GM19372 (cell line): ENCODE data around the gene GANAB.

Source experiments
- ATAC-seq: cut with Tn5 transposase; IDR thresholded peaks from one replicate; pipeline ENCODE4 v1.9.1; 2021; ENCODE audit warnings: mild to moderate bottlenecking, low read depth, moderate library complexity; ENCODE audit not compliant: unreplicated experiment

Gene GANAB

DNA sequence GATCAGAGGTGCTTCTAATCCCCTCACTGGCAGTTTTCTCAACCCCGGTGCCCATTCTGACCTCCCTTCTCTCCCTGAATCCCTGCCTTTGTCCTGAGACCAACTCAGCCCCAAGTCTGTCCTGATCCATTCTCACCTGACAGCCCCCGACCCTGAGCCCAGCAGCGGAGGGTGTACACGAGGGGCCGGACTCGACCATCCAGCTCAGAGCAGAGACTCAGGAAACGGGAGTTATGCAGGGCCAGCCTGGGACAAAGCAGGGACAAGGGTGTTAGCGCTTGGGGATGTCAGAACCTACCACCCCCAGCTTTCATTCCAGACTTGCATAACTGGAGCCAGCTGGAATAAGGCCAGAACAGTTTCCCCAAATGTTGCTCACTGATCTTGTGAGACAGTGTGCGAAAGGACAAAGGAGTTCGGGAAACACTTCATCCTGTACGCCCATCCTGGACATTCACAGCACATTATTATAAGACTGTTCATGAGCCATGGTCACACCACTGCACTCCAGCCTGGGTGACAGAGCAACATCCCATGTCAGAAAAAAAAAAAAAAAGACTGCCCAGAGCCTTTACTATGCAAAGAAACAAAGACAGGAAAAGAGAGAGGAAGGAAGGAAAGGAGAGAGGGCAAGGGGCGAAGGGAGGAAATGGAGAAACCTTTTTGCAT, 69.2 kb downstream of the GANAB start:
- no peak for ATAC-seq

DNA sequence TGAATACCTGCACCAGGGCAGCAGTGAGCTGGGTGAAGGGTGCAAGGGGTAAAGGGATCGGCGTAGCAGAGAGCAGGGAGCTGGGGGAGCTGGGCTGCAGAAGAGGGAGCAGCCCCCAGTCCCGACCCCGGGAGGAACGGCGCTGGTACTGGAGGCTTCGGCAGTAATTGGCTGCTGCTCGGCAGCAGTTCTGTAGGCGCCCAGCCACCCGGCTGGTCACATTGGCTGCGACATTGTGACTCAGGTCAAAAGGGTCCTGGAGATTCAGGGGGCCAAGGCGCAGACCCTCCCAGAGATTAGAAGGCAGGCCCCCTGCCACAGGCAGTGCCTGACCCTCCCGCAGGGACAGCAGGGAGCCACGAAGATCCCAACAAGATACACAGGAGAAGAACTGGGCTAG, 70.6 kb downstream of the GANAB start:
- ATAC-seq = no peak

DNA sequence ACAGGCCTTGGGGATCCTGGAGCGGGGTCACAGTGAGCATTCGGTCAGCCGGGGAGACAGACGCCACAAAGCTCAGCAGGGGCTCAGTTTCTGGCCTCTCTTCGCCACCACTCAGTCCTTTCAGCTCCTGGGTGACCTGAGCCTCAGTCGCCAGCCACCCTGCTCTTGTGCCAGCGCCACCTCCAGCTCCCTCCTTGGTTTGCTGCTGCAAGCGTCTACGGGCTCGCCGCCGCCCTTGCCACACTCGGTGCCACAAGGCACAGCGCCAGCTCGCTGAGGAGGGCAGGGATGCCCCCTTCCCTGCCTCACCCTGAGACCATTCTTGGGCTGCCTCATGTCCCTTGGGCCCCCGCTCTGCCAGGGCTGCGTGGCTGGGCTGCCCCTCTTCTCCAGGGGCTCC, 71.3 kb downstream of the GANAB start:
- no peak for ATAC-seq
